ENCODE measurements around the gene ADAMTS7. TPM values are rescaled to one million over a fixed set of nuclear protein-coding genes. Genes with fewer than 3 reads are reported as not detected.

ADAMTS7 gene
- total and polyA plus RNA-seq, 7 donors = 0.32 to 1.3 (median 0.74) TPM

GRCh38 chr15:78716651-78717050 is 94.6 kb downstream of the ADAMTS7 start:
- Histone ChIP-seq H3K4me1 (no peaks in the 10 kb centered on the region), H3K27me3 (ENCODE audit: insufficient read depth in 3 of 3, low read length in 2 of 3) (peaks cover 0 to 9% (median 0%) of the 10 kb centered on the region in 3 donors), H3K36me3 (ENCODE audit: insufficient read depth in 1 of 2, low read depth in 1 of 2) (no peaks in the 10 kb centered on the region), H3K27ac (no peak overlapping the region), H3K4me3 (no peak overlapping the region), H3K9me3 (no peaks in the 10 kb centered on the region)
- ATAC-seq (no peak), DNase-seq (no peak)
- intact Hi-C loops (cut with DNase I) = no loop called here
- no peak for TF ChIP-seq CTCF (IDR thresholded peaks at IDR 0.05)
- 84 to 87% (median 86%) methylated on average over 2 of the region's 2 CpGs for WGBS, 3 donors

GRCh38 chr15:78715930-78716329 is 95.3 kb downstream of the ADAMTS7 start:
- Histone ChIP-seq H3K27me3 (ENCODE audit: insufficient read depth in 3 of 3, low read length in 2 of 3) (peaks cover 0 to 9% (median 0%) of the 10 kb centered on the region in 3 donors), H3K4me3 (no peak overlapping the region), H3K27ac (no peak overlapping the region), H3K9me3 (no peaks in the 10 kb centered on the region), H3K4me1 (no peaks in the 10 kb centered on the region), H3K36me3 (ENCODE audit: insufficient read depth in 1 of 2, low read depth in 1 of 2) (no peaks in the 10 kb centered on the region)
- 71 to 78% (median 78%) methylated on average over 2 of the region's 2 CpGs for WGBS, 3 donors
- intact Hi-C loops (cut with DNase I) = no loop called here
- ATAC-seq (no peak), DNase-seq (no peak)
- no peak for TF ChIP-seq CTCF (IDR thresholded peaks at IDR 0.05)

- no peaks in the 10 kb centered on the region for H3K4me1 ChIP-seq
- no peak for TF ChIP-seq CTCF (IDR thresholded peaks at IDR 0.05)
- no peak for DNase-seq
- H3K36me3 ChIP-seq (ENCODE audit: insufficient read depth in 1 of 2, low read depth in 1 of 2) = no peaks in the 10 kb centered on the region
- H3K27me3 ChIP-seq (ENCODE audit: insufficient read depth in 3 of 3, low read length in 2 of 3) = peaks cover 0 to 9% (median 0%) of the 10 kb centered on the region in 3 donors
- no peaks in the 10 kb centered on the region for H3K9me3 ChIP-seq
- no peak overlapping the region for H3K4me3 ChIP-seq
- H3K27ac ChIP-seq = no peak overlapping the region
- ATAC-seq = no peak
- 87 to 95% (median 94%) methylated on average over 5 of the region's 5 CpGs for WGBS, 3 donors
- intact Hi-C loops (cut with DNase I) = no loop called here
Observed at GRCh38 chr15:78715434-78715833, 95.8 kb downstream of the ADAMTS7 start.

- H3K27me3 ChIP-seq (ENCODE audit: insufficient read depth in 3 of 3, low read length in 2 of 3) = peaks cover 0 to 9% (median 0%) of the 10 kb centered on the region in 3 donors
- H3K9me3 ChIP-seq = no peaks in the 10 kb centered on the region
- no peaks in the 10 kb centered on the region for H3K4me1 ChIP-seq
- DNase-seq (no peak), ATAC-seq (no peak)
- H3K27ac ChIP-seq = no peak overlapping the region
- no peak overlapping the region for H3K4me3 ChIP-seq
- H3K36me3 ChIP-seq (ENCODE audit: insufficient read depth in 1 of 2, low read depth in 1 of 2) = no peaks in the 10 kb centered on the region
- 35 to 47% (median 35%) methylated on average over 3 of the region's 3 CpGs for WGBS, 3 donors
- intact Hi-C loops (cut with DNase I) = no loop called here
- no peak for TF ChIP-seq CTCF (IDR thresholded peaks at IDR 0.05)
Observed at GRCh38 chr15:78714890-78715289, 96.4 kb downstream of the ADAMTS7 start.

GRCh38 chr15:78712797-78713515 is 98.3 kb downstream of the ADAMTS7 start:
- H3K9me3 ChIP-seq = no peaks in the 10 kb centered on the region
- H3K36me3 ChIP-seq (ENCODE audit: insufficient read depth in 1 of 2, low read depth in 1 of 2) = no peaks in the 10 kb centered on the region
- intact Hi-C loops (cut with DNase I) = no loop called here
- no peaks in the 10 kb centered on the region for H3K4me1 ChIP-seq
- WGBS, 3 donors = 76 to 83% (median 79%) methylated on average over 8 of the region's 8 CpGs
- H3K27ac ChIP-seq = no peak overlapping the region
- ATAC-seq (no peak), DNase-seq (no peak)
- no peak overlapping the region for H3K4me3 ChIP-seq
- TF ChIP-seq CTCF (IDR thresholded peaks at IDR 0.05) = no peak
- H3K27me3 ChIP-seq (ENCODE audit: insufficient read depth in 3 of 3, low read length in 2 of 3) = peaks cover 0 to 7% (median 0%) of the 10 kb centered on the region in 3 donors
